K562 (cell line): ENCODE results near the gene CFHR5. TPM values are rescaled to one million over a fixed set of nuclear protein-coding genes. Genes with fewer than 3 reads are reported as not detected.

Experiments
- MXI1 ChIP-seq: IDR thresholded peaks from 2 replicates; pipeline ENCODE4 v1.6.1; 2011; ENCODE audit warnings: low read depth, mild to moderate bottlenecking, improper control_type of control experiment, low read length
- SP2 ChIP-seq: IDR thresholded peaks from 2 replicates; pipeline ENCODE4 v1.6.1; 2011; ENCODE audit warnings: mild to moderate bottlenecking, low read depth, low read length, moderate library complexity; ENCODE audit not compliant: poor library complexity, severe bottlenecking; ENCODE audit errors: extremely low read depth
- TBL1XR1 ChIP-seq, 2 experiments: IDR thresholded peaks; 2 replicates each; pipeline ENCODE4 v1.6.1; 2012; ENCODE audit warnings: improper control_type of control experiment in 2 of 2, low read length in 2 of 2, mild to moderate bottlenecking in 1 of 2
- YY1 ChIP-seq, 3 experiments: IDR thresholded peaks; 2 replicates each; pipeline ENCODE4 v1.6.1; 2011; ENCODE audit warnings: low read length in 2 of 3, mild to moderate bottlenecking in 2 of 3, moderate library complexity in 2 of 3, borderline replicate concordance in 1 of 3, control low read depth in 1 of 3, low read depth in 1 of 3; ENCODE audit not compliant: insufficient read depth in 3 of 3, insufficient replicate concordance in 2 of 3, control insufficient read depth in 1 of 3, insufficient read length in 1 of 3; ENCODE audit errors: extremely low read depth in 1 of 3
- ZBTB7A ChIP-seq: IDR thresholded peaks from 2 replicates; pipeline ENCODE4 v1.6.1; 2011; ENCODE audit warnings: low read depth, mild to moderate bottlenecking, low read length, moderate library complexity, borderline replicate concordance; ENCODE audit not compliant: control insufficient read depth
- ZNF431 ChIP-seq: sonication (generic); formaldehyde crosslinking; IDR thresholded peaks from 2 replicates; pipeline ENCODE4 v1.8.0; 2022; ENCODE audit warnings: mild to moderate bottlenecking, missing genetic modification reagents
- polyA plus RNA-seq, 8 experiments: library from polyadenylated mRNA; depleted of rRNA in 4 of 8; stranded (reverse) in 5 of 8; unstranded in 3 of 8; fragments of >200 nt; fragmentation: Nextera tagmentation in 2 of 8; fragmentation: Illumina TruSeq in 1 of 8; extraction: Ambion mirVana in 2 of 8; extraction: Trizol in 1 of 8; gene quantifications; 2 replicates each; pipeline versions ENCODE4 v1.2.1 to v1.2.3, GENCODE V29; 2011 to 2014; ENCODE audit warnings: inconsistent platforms in 1 of 8, missing spikeins in 1 of 8
- total RNA-seq, 7 experiments: library from RNA; depleted of rRNA in 6 of 7; stranded (reverse); fragments of >200 nt in 6 of 7; fragmentation: Illumina TruSeq in 2 of 7; extraction: Trizol in 2 of 7; gene quantifications; 2 replicates each; pipeline versions ENCODE4 v1.2.1 to v1.2.3, GENCODE V29; 2011 to 2021; ENCODE audit warnings: low replicate concordance in 1 of 7
- TF ChIP-seq, protein P1 (sequence below): fragments of 150-350 bp; conservative IDR thresholded peaks from 2 replicates; pipeline ENCODE4 v1.6.1; 2014; ENCODE audit warnings: low read length
- TF ChIP-seq, protein P2 (sequence below): fragments of 450-650 bp; IDR thresholded peaks from 2 replicates; pipeline ENCODE4 v1.6.1; 2016; ENCODE audit warnings: low read depth

The CFHR5 gene
- total and polyA plus RNA-seq, 9 of the 15 experiments (the other 6 are each of a cell fraction or from before 2014, with no cell fraction given), result not detected

DNA sequence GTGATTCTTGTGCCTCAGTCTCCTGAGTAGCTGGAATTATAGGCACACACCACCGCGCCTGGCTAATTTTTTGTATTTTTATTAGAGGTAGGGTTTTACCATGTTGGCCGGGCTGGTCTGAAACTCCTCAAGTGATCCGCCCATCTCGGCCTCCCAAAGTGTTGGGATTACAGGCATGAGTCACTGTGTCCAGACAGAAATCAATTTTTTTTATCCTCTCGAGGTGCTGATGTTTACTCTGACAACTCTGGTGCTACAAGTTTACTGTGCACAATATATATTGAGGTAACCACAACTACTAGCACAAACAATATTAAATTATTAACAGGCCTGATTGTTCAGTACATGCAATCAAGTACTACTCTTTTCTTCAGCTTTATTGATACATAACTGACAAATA is 50.0 kb downstream of the CFHR5 start (continued):
- TF ChIP-seq, protein P1, sequence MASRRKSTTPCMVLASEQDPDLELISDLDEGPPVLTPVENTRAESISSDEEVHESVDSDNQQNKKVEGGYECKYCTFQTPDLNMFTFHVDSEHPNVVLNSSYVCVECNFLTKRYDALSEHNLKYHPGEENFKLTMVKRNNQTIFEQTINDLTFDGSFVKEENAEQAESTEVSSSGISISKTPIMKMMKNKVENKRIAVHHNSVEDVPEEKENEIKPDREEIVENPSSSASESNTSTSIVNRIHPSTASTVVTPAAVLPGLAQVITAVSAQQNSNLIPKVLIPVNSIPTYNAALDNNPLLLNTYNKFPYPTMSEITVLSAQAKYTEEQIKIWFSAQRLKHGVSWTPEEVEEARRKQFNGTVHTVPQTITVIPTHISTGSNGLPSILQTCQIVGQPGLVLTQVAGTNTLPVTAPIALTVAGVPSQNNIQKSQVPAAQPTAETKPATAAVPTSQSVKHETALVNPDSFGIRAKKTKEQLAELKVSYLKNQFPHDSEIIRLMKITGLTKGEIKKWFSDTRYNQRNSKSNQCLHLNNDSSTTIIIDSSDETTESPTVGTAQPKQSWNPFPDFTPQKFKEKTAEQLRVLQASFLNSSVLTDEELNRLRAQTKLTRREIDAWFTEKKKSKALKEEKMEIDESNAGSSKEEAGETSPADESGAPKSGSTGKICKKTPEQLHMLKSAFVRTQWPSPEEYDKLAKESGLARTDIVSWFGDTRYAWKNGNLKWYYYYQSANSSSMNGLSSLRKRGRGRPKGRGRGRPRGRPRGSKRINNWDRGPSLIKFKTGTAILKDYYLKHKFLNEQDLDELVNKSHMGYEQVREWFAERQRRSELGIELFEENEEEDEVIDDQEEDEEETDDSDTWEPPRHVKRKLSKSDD, result no peak
- TF ChIP-seq ZBTB7A (no peak), SP2 (no peak), MXI1 (no peak), TBL1XR1 (IDR thresholded peaks at IDR 0.05; ENCODE audit: low read length in 2 of 2) (no peak), ZNF431 (CRISPR knock-in tag) (no peak), YY1 (IDR thresholded peaks at IDR 0.05; ENCODE audit: borderline replicate concordance in 1 of 3, control insufficient read depth in 1 of 3, extremely low read depth in 1 of 3, insufficient read depth in 3 of 3, insufficient read length in 1 of 3, insufficient replicate concordance in 2 of 3, low read depth in 1 of 3, low read length in 2 of 3) (no peak)
- TF ChIP-seq, protein P2, sequence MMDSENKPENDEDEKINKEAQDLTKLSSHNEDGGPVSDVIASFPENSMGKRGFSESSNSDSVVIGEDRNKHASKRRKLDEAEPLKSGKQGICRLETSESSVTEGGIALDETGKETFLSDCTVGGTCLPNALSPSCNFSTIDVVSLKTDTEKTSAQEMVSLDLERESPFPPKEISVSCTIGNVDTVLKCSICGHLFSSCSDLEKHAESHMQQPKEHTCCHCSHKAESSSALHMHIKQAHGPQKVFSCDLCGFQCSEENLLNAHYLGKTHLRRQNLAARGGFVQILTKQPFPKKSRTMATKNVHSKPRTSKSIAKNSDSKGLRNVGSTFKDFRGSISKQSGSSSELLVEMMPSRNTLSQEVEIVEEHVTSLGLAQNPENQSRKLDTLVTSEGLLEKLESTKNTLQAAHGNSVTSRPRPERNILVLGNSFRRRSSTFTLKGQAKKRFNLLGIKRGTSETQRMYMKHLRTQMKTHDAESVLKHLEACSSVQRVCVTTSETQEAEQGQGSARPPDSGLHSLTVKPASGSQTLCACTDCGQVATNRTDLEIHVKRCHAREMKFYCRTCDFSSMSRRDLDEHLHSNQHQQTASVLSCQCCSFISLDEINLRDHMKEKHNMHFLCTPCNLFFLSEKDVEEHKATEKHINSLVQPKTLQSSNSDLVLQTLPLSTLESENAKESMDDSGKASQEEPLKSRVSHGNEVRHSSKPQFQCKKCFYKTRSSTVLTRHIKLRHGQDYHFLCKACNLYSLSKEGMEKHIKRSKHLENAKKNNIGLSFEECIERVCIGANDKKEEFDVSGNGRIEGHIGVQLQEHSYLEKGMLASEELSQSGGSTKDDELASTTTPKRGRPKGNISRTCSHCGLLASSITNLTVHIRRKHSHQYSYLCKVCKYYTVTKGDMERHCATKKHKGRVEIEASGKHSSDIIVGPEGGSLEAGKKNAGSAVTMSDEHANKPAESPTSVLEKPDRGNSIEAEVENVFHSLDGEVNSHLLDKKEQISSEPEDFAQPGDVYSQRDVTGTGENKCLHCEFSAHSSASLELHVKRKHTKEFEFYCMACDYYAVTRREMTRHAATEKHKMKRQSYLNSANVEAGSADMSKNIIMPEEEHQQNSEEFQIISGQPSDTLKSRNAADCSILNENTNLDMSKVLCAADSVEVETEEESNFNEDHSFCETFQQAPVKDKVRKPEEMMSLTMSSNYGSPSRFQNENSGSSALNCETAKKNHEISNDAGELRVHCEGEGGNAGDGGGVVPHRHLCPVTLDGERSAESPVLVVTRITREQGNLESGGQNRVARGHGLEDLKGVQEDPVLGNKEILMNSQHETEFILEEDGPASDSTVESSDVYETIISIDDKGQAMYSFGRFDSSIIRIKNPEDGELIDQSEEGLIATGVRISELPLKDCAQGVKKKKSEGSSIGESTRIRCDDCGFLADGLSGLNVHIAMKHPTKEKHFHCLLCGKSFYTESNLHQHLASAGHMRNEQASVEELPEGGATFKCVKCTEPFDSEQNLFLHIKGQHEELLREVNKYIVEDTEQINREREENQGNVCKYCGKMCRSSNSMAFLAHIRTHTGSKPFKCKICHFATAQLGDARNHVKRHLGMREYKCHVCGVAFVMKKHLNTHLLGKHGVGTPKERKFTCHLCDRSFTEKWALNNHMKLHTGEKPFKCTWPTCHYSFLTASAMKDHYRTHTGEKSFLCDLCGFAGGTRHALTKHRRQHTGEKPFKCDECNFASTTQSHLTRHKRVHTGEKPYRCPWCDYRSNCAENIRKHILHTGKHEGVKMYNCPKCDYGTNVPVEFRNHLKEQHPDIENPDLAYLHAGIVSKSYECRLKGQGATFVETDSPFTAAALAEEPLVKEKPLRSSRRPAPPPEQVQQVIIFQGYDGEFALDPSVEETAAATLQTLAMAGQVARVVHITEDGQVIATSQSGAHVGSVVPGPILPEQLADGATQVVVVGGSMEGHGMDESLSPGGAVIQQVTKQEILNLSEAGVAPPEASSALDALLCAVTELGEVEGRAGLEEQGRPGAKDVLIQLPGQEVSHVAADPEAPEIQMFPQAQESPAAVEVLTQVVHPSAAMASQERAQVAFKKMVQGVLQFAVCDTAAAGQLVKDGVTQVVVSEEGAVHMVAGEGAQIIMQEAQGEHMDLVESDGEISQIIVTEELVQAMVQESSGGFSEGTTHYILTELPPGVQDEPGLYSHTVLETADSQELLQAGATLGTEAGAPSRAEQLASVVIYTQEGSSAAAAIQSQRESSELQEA, result no peak
